Astrocyte of the cerebellum (primary cell): Measurements from ENCODE around the gene ARHGAP35.
"Not testable (repeated sequence)": the region's sequence is repeated elsewhere in the genome, so short reads cannot be mapped to it uniquely, and the experiment has no call there.

ENCODE experiments used
- DNase-seq: peaks from one replicate; pipeline ENCODE4 v3.0.0-alpha.2; 2011; ENCODE audit warnings: low read depth
- H3K4me3 ChIP-seq: 2 replicates; pipeline ENCODE4 v1.5.1; 2011; ENCODE audit warnings: mild to moderate bottlenecking, low read depth, low read length, moderate library complexity
- in situ Hi-C: cut with HindIII; loops from 2 replicates; pipeline ENCODE4 v1.10.0; 2017; ENCODE audit warnings: low sequenced_read_pairs
- TF ChIP-seq, protein P1 (sequence below): IDR thresholded peaks from 2 replicates; pipeline ENCODE4 v1.5.1; 2012; ENCODE audit warnings: low read length, low read depth, moderate library complexity, mild to moderate bottlenecking; ENCODE audit errors: missing control alignments

The ARHGAP35 gene

DNA sequence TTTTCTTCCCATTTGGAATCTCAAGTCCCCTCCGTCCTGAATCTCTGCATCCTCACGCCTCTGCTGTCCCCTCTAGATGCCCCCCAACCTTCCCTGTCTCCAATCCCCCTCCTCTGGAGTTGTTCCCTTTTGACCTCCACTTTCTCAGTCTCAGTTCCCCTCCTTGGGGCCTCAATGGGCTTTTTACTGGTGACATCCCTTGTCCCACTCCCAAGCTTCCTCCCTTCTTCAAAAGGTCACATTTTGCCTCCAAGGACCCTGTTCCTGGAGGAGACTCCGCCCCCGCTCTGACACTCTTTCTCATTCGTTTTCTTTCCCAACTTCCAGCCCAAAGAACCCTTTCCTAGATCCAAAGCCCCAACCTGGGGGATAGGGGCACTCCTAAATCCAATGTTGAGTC is 11.2 kb upstream of the ARHGAP35 start:
- DNase-seq: no peak
- TF ChIP-seq, protein P1, sequence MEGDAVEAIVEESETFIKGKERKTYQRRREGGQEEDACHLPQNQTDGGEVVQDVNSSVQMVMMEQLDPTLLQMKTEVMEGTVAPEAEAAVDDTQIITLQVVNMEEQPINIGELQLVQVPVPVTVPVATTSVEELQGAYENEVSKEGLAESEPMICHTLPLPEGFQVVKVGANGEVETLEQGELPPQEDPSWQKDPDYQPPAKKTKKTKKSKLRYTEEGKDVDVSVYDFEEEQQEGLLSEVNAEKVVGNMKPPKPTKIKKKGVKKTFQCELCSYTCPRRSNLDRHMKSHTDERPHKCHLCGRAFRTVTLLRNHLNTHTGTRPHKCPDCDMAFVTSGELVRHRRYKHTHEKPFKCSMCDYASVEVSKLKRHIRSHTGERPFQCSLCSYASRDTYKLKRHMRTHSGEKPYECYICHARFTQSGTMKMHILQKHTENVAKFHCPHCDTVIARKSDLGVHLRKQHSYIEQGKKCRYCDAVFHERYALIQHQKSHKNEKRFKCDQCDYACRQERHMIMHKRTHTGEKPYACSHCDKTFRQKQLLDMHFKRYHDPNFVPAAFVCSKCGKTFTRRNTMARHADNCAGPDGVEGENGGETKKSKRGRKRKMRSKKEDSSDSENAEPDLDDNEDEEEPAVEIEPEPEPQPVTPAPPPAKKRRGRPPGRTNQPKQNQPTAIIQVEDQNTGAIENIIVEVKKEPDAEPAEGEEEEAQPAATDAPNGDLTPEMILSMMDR: no peak
- H3K4me3 ChIP-seq: peak overlapping the region; percentile 97
- in situ Hi-C loops: loop anchor here (5.0 kb wide), 1 partner anchor 102 kb away; the partner anchor contains the start of genes FKRP and STRN4

DNA sequence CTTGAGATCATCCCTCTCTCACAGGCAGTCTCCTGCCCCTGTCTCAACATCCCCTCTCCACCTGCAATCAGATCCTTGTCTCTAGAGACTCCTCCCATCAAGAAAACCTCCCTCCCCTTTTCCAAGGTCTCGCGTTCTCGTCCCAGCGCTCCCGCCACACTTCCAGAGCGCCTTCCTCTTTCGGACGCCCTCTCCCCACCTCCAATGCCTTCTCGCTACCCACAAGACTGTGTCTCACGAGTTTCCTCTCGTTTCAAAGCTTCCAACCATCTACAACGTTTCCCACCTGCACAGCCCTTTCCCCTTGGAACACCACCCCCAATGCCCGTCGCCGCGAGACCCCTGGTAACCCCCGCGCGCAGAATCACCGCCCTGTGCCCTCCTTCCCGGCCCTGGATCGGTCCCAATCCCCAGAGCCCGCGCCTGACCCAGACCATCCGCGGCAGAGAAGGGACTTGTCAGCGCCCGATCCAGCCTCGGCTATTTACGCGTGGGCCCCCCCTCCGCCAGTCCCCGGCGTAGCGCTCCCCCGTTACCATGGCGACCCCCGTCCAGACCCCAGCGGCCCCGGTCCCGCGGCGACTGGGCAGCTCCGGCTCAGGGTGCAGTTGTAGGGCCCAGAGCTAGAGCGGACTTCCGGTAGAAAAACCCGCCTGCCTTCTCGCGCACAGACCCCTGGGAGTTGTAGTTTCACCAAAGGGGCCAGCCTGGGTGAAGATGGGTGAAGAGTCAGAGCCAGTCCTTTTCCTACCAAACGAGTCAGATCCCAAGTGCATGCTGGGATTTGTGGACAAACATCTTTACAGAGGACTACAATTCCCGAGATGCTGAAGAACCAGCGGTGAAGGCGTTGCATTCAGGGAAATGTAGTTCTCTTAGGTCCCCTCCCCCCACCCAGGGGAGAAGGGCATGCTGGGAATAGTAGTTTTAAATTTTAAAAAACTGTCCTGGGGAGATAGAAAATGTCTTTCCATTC is 10.3 kb upstream of the ARHGAP35 start, which contains the start of gene AP2S1:
TSS of gene AP2S1 (minus strand) at position 619 of the 976 bp plus-strand sequence. CDS start at position 539, 80 bp downstream.
- in situ Hi-C loops: no loop called here
- TF ChIP-seq, protein P1: no peak
- peak within 1 kb of the TSS; percentile 97 for H3K4me3 ChIP-seq
- DNase-seq: peak; percentile 99

DNA sequence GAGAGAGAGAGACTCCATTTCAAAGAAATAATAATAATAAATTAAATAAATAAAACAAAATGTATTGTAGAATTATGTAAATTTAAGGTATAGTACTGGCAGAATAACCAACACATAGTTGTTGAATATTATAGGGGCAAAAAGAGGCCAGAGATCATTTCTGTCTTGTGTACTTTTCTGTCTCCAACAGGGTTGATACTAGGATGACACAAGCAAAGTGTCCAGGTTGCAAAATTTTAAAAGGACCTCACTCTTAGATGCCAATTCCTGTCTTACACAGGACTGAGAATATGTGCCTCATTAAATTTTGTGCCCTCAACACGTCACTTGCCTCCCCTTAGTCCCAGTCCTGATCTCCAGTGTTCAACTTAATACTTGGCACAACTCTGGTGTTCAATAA is 8.0 kb upstream of the ARHGAP35 start:
- TF ChIP-seq, protein P1: no peak
- in situ Hi-C loops: no loop called here
- DNase-seq: no peak
- no peak overlapping the region for H3K4me3 ChIP-seq

DNA sequence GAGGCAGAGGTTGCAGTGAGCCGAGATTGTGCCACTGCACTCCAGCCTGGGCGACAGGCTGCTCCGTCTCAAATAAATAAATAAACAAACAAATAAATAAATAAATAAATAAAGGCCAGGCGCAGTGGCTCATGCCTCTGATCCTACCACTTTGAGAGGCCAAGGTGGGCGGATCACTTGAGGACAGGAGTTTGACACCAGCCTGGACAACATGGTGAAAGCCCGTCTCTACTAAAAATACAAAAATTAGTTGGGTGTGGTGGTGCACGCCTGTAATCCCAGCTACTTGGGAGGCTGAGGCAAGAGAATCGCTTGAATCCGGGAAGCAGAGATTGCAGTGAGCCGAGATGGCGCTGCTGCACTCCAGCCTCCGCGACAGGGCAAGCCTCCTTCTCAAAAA is 6.1 kb upstream of the ARHGAP35 start:
- H3K4me3 ChIP-seq, in situ Hi-C loops, DNase-seq: not testable (repeated sequence)

DNA sequence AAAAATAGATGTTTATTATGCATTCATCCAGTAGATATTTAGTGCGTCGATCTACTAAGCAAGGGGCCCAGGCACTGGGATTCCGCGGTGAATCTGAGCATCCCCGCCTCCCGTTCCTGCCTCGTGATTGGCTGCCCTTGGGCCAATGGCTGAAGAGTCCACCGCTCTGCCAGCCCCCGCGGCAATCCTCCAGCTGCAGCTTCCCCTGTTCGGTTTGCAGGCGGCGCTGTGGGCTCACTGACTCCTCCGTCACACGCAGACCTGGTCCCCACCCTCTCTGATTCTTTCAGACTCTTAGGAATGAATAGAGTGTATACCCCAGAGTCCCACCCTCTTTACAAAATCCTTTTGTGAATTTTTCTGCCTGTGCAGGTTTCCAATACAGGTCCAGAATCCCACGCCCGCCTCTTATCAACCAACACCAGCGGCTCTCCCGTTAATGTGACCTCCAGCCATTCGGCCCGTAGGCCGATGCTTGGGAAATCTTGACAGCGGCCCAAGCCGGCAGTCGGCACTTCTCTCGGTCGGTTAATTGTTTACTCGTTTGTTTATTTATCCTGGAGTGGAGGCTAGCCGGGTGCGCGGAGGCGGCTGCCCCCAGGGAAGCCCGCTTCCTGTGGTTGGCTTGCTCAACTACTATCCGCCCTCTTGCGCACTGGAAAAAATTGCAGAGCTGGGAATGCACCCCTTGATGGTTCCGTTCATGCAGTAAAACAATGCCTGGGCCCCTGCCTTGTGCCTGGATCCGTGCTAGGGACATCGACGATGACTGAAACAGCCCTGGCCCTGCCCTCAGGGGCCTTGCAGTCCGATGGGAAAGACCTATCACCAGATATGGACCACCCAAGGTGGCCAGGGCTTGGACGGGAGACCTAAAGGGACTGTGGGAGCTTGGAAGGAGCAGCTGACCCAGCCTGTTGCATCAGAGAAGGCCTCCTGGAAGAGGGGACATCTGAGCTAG is 4.5 kb upstream of the ARHGAP35 start:
- in situ Hi-C loops: no loop called here
- peak; percentile 90 for DNase-seq
- TF ChIP-seq, protein P1: peak; percentile 90
- H3K4me3 ChIP-seq: peak overlapping the region; percentile 32

DNA sequence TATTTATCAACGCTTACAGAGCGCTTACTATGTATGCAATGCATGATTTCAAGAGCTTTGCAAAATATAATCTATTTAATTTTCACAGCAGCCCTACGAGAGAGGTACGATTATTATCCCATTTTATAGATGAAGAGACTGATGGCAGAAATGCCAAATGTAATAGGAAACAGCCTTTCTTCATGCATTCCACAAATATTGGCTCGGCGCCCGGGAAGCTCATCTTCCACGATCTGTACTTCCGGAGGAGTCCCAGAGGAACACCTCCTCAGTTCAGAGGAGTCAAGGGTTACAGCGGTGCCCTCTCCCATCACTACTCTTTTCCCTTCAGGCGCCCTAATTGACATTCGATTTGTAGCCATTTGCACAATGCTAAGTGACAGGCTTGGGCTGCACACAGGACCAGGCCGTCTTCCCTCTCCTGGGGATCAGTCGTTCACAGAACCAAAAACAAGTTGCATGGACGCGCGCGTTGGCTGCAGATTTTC is 1.1 kb upstream of the ARHGAP35 start:
- in situ Hi-C loops: no loop called here
- TF ChIP-seq, protein P1: no peak
- H3K4me3 ChIP-seq: peak overlapping the region; percentile 67
- no peak for DNase-seq
